ENCODE data around the gene NOTUM.
A peak's percentile ranks its signal among the peaks of the same experiment; 100 is the strongest.

Gene NOTUM

GRCh38 chr17:81909966-81910839 is 50.8 kb downstream of the NOTUM start:
- Histone ChIP-seq H3K27me3 (ENCODE audit: insufficient read depth, insufficient read length) (peaks cover 10% of the 10 kb centered on the region), H3K4me1 (ENCODE audit: insufficient read depth, insufficient read length) (peaks cover 14% of the 10 kb centered on the region), H3K9me3 (ENCODE audit: insufficient read depth, low read length) (no peaks in the 10 kb centered on the region), H3K4me3 (ENCODE audit: insufficient read length, low read depth) (peak overlapping the region; percentile 90), H3K36me3 (ENCODE audit: insufficient read depth, insufficient read length, low read length) (peaks cover 78% of the 10 kb centered on the region), H3K9ac (ENCODE audit: insufficient read length, low read depth) (peak overlapping the region; percentile 91)
- TF ChIP-seq YY1 (IDR thresholded peaks at IDR 0.05; ENCODE audit: insufficient read depth, insufficient read length) (no peak), ZNF274 (IDR thresholded peaks at IDR 0.05; ENCODE audit: low read depth, low read length) (no peak), SUZ12 (IDR thresholded peaks at IDR 0.05; ENCODE audit: extremely low read depth, insufficient read depth, insufficient read length) (no peak)
- no peak for DNase-seq (ENCODE audit: low read depth, low spot score)

- H3K27me3 ChIP-seq (ENCODE audit: insufficient read depth, insufficient read length): peaks cover 10% of the 10 kb centered on the region
- no peaks in the 10 kb centered on the region for H3K9me3 ChIP-seq (ENCODE audit: insufficient read depth, low read length)
- TF ChIP-seq YY1 (IDR thresholded peaks at IDR 0.05; ENCODE audit: insufficient read depth, insufficient read length) (no peak), ZNF274 (IDR thresholded peaks at IDR 0.05; ENCODE audit: low read depth, low read length) (no peak), SUZ12 (IDR thresholded peaks at IDR 0.05; ENCODE audit: extremely low read depth, insufficient read depth, insufficient read length) (no peak)
- DNase-seq (ENCODE audit: low read depth, low spot score): no peak
- H3K36me3 ChIP-seq (ENCODE audit: insufficient read depth, insufficient read length, low read length): peaks cover 78% of the 10 kb centered on the region
- H3K4me1 ChIP-seq (ENCODE audit: insufficient read depth, insufficient read length): peaks cover 14% of the 10 kb centered on the region
- H3K9ac ChIP-seq (ENCODE audit: insufficient read length, low read depth): peak overlapping the region; percentile 91
- no peak overlapping the region for H3K4me3 ChIP-seq (ENCODE audit: insufficient read length, low read depth)
These were observed 51.8 kb downstream of the NOTUM start for GRCh38 chr17:81909231-81909630.

GRCh38 chr17:81908793-81909192 is 52.2 kb downstream of the NOTUM start:
- peaks cover 77% of the 10 kb centered on the region for H3K36me3 ChIP-seq (ENCODE audit: insufficient read depth, insufficient read length, low read length)
- DNase-seq (ENCODE audit: low read depth, low spot score): no peak
- H3K27me3 ChIP-seq (ENCODE audit: insufficient read depth, insufficient read length): peaks cover 10% of the 10 kb centered on the region
- peaks cover 17% of the 10 kb centered on the region for H3K4me1 ChIP-seq (ENCODE audit: insufficient read depth, insufficient read length)
- no peaks in the 10 kb centered on the region for H3K9me3 ChIP-seq (ENCODE audit: insufficient read depth, low read length)
- no peak overlapping the region for H3K9ac ChIP-seq (ENCODE audit: insufficient read length, low read depth)
- no peak overlapping the region for H3K4me3 ChIP-seq (ENCODE audit: insufficient read length, low read depth)
- no peak for TF ChIP-seq ZNF274 (IDR thresholded peaks at IDR 0.05; ENCODE audit: low read depth, low read length)
- TF ChIP-seq SUZ12 (IDR thresholded peaks at IDR 0.05; ENCODE audit: extremely low read depth, insufficient read depth, insufficient read length): no peak
- no peak for TF ChIP-seq YY1 (IDR thresholded peaks at IDR 0.05; ENCODE audit: insufficient read depth, insufficient read length)

GRCh38 chr17:81907219-81908145 is 53.5 kb downstream of the NOTUM start:
- no peak overlapping the region for H3K4me3 ChIP-seq (ENCODE audit: insufficient read length, low read depth)
- DNase-seq (ENCODE audit: low read depth, low spot score): no peak
- H3K9ac ChIP-seq (ENCODE audit: insufficient read length, low read depth): no peak overlapping the region
- peaks cover 20% of the 10 kb centered on the region for H3K4me1 ChIP-seq (ENCODE audit: insufficient read depth, insufficient read length)
- peaks cover 11% of the 10 kb centered on the region for H3K27me3 ChIP-seq (ENCODE audit: insufficient read depth, insufficient read length)
- TF ChIP-seq ZNF274 (IDR thresholded peaks at IDR 0.05; ENCODE audit: low read depth, low read length) (no peak), YY1 (IDR thresholded peaks at IDR 0.05; ENCODE audit: insufficient read depth, insufficient read length) (no peak), SUZ12 (IDR thresholded peaks at IDR 0.05; ENCODE audit: extremely low read depth, insufficient read depth, insufficient read length) (no peak)
- no peaks in the 10 kb centered on the region for H3K9me3 ChIP-seq (ENCODE audit: insufficient read depth, low read length)
- peaks cover 65% of the 10 kb centered on the region for H3K36me3 ChIP-seq (ENCODE audit: insufficient read depth, insufficient read length, low read length)

GRCh38 chr17:81906476-81907218 is 54.3 kb downstream of the NOTUM start:
- no peak for TF ChIP-seq YY1 (IDR thresholded peaks at IDR 0.05; ENCODE audit: insufficient read depth, insufficient read length)
- no peak for TF ChIP-seq SUZ12 (IDR thresholded peaks at IDR 0.05; ENCODE audit: extremely low read depth, insufficient read depth, insufficient read length)
- no peak for TF ChIP-seq ZNF274 (IDR thresholded peaks at IDR 0.05; ENCODE audit: low read depth, low read length)
- H3K4me3 ChIP-seq (ENCODE audit: insufficient read length, low read depth): no peak overlapping the region
- peaks cover 20% of the 10 kb centered on the region for H3K4me1 ChIP-seq (ENCODE audit: insufficient read depth, insufficient read length)
- H3K9ac ChIP-seq (ENCODE audit: insufficient read length, low read depth): no peak overlapping the region
- H3K36me3 ChIP-seq (ENCODE audit: insufficient read depth, insufficient read length, low read length): peaks cover 57% of the 10 kb centered on the region
- no peak for DNase-seq (ENCODE audit: low read depth, low spot score)
- peaks cover 19% of the 10 kb centered on the region for H3K27me3 ChIP-seq (ENCODE audit: insufficient read depth, insufficient read length)
- H3K9me3 ChIP-seq (ENCODE audit: insufficient read depth, low read length): no peaks in the 10 kb centered on the region

GRCh38 chr17:81905993-81906392 is 55.0 kb downstream of the NOTUM start:
- DNase-seq (ENCODE audit: low read depth, low spot score): no peak
- Histone ChIP-seq H3K4me3 (ENCODE audit: insufficient read length, low read depth) (no peak overlapping the region), H3K27me3 (ENCODE audit: insufficient read depth, insufficient read length) (peaks cover 25% of the 10 kb centered on the region), H3K9me3 (ENCODE audit: insufficient read depth, low read length) (no peaks in the 10 kb centered on the region), H3K4me1 (ENCODE audit: insufficient read depth, insufficient read length) (peaks cover 20% of the 10 kb centered on the region), H3K9ac (ENCODE audit: insufficient read length, low read depth) (no peak overlapping the region), H3K36me3 (ENCODE audit: insufficient read depth, insufficient read length, low read length) (peaks cover 58% of the 10 kb centered on the region)
- TF ChIP-seq YY1 (IDR thresholded peaks at IDR 0.05; ENCODE audit: insufficient read depth, insufficient read length): no peak
- no peak for TF ChIP-seq ZNF274 (IDR thresholded peaks at IDR 0.05; ENCODE audit: low read depth, low read length)
- TF ChIP-seq SUZ12 (IDR thresholded peaks at IDR 0.05; ENCODE audit: extremely low read depth, insufficient read depth, insufficient read length): no peak

All from NT2/D1 (cell line).